Measurements from ENCODE around the gene CRKL. TPM values are rescaled to one million over a fixed set of nuclear protein-coding genes. Genes with fewer than 3 reads are reported as not detected.
"Not testable (repeated sequence)": the region's sequence is repeated elsewhere in the genome, so short reads cannot be mapped to it uniquely, and the experiment has no call there.

Gene CRKL
- total RNA-seq, 1 donor from 2014 or later, result 53.6 TPM

- no peak overlapping the region for H3K4me3 ChIP-seq (ENCODE audit: low read depth, low read length)
- TF ChIP-seq CTCF (conservative IDR thresholded peaks at IDR 0.05; ENCODE audit: low read depth, low read length), result no peak
- no peak for DNase-seq (ENCODE audit: low read depth)
Observed at GRCh38 chr22:20937031-20937793, 20.0 kb downstream of the CRKL start.

- no peak for DNase-seq (ENCODE audit: low read depth)
- TF ChIP-seq CTCF (conservative IDR thresholded peaks at IDR 0.05; ENCODE audit: low read depth, low read length), result no peak
- H3K4me3 ChIP-seq (ENCODE audit: low read depth, low read length), result no peak overlapping the region
Observed at GRCh38 chr22:20937794-20938671, 20.8 kb downstream of the CRKL start.

GRCh38 chr22:20939457-20940185, 22.4 kb downstream of the CRKL start:
- not testable (repeated sequence) for DNase-seq (ENCODE audit: low read depth); H3K4me3 ChIP-seq (ENCODE audit: low read depth, low read length)

GRCh38 chr22:20940186-20940651, 23.0 kb downstream of the CRKL start:
- DNase-seq (ENCODE audit: low read depth), result no peak
- no peak overlapping the region for H3K4me3 ChIP-seq (ENCODE audit: low read depth, low read length)
- no peak for TF ChIP-seq CTCF (conservative IDR thresholded peaks at IDR 0.05; ENCODE audit: low read depth, low read length)

GRCh38 chr22:20940904-20941385, 23.7 kb downstream of the CRKL start:
- no peak overlapping the region for H3K4me3 ChIP-seq (ENCODE audit: low read depth, low read length)
- no peak for TF ChIP-seq CTCF (conservative IDR thresholded peaks at IDR 0.05; ENCODE audit: low read depth, low read length)
- DNase-seq (ENCODE audit: low read depth), result no peak

- not testable (repeated sequence) for DNase-seq (ENCODE audit: low read depth); H3K4me3 ChIP-seq (ENCODE audit: low read depth, low read length)
Observed at GRCh38 chr22:20942203-20942902, 25.1 kb downstream of the CRKL start.

- no peak for TF ChIP-seq CTCF (conservative IDR thresholded peaks at IDR 0.05; ENCODE audit: low read depth, low read length)
Observed at GRCh38 chr22:20943104-20943933, 26.1 kb downstream of the CRKL start.

More at GRCh38 chr22:20943104-20943933, 26.1 kb downstream of the CRKL start:
- DNase-seq (ENCODE audit: low read depth), result no peak
- no peak overlapping the region for H3K4me3 ChIP-seq (ENCODE audit: low read depth, low read length)

Data from epithelial cell of proximal tubule (primary cell).